Activated T-cell treated with anti-CD3 and anti-CD28 coated beads for 1 hour (primary cell): ENCODE measurements around the gene MDN1.
"Not testable (repeated sequence)": the region's sequence is repeated elsewhere in the genome, so short reads cannot be mapped to it uniquely, and the experiment has no call there.

Experiments used
- DNase-seq: peaks from one replicate; pipeline ENCODE4 v3.0.0-alpha.2; 2020; ENCODE audit warnings: low read depth

Gene MDN1

DNA sequence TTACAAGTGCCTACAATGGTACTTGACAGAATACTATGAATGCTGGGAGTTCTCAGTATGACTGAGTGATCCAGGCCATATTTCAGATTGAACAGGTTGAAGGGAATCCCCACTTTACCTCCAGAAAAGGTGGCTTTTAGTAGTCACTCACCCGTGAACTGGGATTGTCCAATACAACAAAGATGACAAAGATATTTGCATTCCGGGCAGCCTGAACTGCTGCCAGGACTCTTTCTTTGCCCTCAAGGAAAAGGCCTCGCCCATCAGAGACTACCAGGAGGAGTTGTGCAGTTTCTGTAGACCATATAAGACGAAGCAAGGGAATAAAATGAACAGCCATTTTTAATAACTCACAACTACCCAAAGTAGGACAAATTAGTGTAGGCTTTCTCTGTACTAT lies 174.7 kb downstream of the MDN1 start:
- no peak for DNase-seq

DNA sequence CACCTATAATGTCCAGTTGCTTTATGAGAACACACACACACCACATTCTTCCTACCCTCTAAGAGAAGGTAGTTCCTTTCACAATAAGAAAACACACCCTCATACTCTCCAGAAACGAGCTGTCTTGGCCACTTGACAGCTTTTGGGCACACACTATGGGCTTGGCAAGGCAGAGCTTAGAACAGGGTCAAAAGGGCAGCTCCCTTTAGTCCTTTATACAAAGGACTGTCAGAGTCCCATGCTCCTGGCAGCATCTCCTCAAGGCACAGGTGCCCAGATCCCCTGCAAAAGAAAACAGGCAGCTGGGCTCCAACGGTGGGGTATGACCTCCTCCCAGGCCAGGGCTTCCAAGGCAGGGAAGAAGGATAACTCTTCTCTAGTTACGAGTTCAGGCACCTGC lies 176.2 kb downstream of the MDN1 start:
- no peak for DNase-seq

DNA sequence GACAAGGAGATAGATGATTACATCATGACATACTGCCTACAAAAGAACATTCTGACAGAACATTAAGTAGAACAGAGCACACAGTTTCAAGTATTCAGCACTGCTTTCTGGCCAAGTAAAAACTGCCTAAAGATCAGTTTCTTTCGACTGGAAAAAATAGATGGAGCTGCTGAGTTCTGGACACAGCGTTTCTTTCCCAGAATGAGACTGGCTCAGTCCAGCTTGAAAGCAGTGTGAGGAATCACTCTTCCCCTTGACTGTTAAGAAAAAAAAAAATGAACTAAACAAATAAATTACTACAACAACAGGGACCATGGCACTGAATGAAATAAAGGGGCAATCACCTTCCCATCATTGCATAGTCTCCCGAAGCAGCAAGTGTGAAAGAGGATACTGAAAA lies 176.6 kb downstream of the MDN1 start:
- no peak for DNase-seq

DNA sequence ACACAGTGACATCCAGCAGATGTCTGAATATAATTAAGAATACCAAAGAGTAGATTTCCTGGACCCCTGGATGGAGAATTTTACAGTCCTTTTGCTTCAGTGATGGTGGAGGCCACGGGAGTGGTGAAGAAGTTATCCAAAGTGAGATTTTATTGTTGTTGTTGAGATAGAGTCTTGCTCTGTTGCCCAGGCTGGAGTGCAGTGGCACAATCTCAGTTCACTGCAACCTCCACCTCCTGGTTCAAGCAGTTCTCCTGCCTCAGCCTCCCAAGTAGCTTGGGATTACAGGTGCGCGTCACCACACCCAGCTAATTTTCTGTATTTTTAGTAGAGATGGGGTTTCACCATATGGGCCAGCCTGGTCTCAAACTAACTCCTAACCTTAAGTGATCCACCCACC lies 178.0 kb downstream of the MDN1 start:
- DNase-seq, result not testable (repeated sequence)

DNA sequence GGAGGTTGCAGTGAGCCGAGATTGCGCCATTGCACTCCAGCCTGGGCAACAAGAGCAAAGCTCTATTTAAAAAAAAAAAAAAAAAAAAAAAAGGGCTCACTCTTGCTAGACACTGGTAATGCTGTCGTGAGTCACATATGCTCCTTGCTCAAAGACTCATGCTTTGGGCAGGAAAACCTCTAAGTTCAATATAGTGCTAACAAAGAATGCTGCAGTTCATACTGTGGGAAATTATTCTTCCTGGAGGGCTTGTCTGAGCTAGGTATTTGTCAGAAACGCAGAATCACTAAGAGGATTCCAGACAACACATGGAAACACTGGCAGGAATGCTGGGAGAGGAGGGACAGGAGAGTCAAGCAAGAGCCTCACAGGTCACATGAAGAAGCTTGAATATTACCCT lies 178.8 kb downstream of the MDN1 start:
- DNase-seq, result no peak

DNA sequence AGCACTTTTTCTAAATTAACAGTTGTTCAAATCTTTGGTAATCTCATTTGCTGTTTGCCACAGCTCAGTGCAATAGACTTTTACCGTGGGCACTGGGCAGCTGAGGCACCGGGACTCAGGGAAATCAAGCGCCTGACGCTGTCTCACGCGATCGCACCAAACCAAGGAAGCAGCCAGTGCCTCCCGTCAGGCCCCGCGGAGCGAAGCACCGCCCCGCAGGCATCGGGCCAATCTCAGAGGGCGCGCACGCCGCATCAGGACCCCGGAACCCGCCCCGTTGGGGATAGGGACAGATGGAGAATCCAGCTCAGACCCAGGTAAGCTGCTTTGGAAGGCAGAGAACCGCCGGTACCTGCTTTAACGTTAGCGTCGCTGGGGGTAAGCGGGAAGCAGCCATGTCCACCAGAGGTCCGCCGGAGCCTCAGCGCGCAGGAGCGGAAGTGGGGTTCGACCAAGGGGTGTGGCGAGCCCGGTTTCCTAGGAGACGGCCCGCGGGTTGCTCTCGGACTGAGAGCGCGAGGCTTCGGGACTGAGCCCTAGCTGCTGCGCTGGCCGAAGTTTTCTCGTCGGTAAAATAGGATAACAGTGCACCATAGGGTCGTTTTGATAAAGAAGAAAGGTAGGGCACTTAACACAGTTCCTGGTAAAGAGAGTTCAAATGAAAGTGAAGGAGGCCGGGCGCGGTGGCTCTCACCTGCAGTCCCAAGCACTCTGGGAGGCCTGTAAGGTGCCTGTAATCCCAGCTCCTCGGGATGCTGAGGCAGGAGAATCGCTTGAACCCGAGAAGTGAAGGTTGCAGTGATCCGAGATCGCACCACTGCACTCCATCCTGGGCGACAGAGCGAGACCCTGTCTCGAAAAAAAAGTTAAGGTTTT lies 181.0 kb downstream of the MDN1 start, which contains the start of gene LYRM2:
Gene LYRM2 (minus strand): TSS at position 428 of the 876 bp plus-strand sequence. CDS start 31 bp downstream, at position 397.
- DNase-seq, result peak; percentile 85

DNA sequence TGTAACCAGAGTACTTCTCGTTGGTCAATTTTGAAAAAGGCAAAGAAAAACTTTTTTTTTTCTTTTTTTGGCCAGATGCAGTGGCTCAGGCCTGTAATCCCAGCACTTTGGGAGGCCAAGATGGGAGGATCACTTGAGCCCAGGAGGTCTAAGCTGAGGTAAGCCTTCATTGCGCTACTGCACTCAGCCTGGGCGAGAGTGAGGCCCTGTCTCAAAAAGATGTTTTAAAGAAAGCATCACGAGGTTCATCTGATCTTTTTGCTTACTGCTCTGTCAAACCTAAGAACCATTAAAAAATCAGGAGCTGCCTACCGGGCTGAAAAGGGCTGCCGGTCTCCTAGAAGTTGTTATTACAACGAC lies 181.7 kb downstream of the MDN1 start:
- no peak for DNase-seq

DNA sequence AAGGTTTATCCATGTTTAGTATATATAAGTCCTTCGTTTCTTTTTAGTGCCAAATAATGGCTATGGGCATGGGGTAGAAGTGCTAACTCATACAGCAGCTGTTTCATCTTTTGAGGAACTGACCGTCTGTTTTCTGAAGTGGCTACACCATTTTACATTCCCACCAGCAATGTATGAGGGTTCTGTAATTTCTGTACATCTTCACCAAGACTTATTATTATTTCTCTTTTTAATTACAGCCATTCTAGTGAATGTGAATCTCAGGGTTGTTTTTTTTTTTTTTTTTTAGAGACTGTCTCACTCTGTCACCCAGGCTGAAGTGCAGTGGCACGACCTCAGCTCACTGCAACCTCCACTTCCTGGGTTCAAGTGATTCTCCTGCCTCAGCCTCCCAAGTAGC lies 183.2 kb downstream of the MDN1 start:
- not testable (repeated sequence) for DNase-seq

DNA sequence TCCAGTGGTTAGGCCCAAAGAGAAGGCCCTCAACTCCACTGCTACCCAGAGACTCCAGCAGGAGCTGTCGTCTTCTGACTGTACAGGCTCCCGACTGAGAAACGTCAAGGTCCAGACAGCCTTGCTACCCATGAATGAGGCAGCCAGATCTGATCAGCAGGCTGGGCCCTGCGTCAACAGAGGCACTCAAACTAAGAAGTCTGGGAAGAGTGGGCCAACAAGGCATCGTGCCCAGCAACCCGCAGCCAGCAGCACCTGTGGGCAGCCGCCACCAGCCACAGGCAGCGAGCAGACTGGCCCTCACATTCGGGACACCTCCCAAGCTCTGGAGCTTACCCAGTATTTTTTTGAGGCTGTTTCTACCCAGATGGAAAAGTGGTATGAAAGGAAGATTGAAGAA lies 189.1 kb downstream of the MDN1 start:
- DNase-seq, result no peak

DNA sequence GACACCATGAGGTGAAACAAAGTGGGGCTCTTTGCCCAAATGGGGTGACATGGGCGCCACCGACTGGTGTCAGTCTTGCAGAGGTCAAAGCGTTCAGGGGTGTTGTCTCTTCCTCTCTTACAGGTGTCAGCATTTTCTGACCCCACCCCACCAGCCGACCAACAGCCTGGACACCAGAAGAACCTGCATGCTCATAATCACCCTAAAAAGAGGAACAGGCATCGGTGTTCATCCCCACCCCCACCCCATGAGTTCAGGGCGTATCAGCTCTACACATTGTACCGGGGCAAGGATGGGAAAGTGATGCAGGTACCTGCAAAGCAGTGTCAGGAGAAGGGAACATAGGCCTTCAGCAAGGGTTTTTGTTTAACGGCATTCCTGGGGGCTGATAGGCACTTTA lies 195.8 kb downstream of the MDN1 start:
- DNase-seq, result no peak

DNA sequence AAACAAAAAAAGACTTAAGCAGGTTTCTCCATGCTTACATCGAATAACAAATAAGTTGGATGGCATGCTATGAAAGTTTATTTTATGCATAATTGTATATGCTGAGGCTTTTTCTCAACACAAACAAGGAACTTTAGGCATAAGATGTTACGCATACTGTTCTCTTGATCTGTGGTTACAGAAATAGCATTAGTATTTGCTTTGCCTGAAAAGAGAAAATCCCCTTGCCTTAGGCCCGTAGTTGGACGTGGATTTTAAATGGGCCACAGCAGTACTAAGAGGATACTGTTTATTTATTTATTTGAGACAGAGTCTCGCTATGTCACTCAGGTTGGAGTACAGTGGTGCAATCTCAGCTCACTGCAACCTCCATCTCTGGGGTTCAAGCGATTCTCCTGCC lies 200.0 kb downstream of the MDN1 start:
- no peak for DNase-seq

DNA sequence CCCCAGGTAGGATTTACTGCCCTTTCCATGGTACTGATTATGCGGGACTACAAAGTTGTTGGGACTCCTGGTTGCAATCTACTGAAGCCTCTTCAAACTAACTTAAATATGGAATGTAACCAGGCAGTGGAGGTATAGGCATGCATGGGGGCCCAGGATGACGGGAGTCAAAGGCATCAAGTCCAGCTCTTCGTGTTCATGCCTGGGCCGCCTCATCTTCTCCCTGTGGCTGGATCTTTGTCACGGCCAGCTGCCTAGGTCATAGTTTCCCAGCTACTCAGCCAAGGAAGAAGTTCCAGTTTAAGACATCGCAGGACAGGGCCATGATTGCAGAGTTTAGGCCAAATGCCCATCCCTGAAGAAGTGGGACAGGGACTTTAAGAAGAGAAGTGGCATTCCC lies 201.6 kb downstream of the MDN1 start:
- no peak for DNase-seq

DNA sequence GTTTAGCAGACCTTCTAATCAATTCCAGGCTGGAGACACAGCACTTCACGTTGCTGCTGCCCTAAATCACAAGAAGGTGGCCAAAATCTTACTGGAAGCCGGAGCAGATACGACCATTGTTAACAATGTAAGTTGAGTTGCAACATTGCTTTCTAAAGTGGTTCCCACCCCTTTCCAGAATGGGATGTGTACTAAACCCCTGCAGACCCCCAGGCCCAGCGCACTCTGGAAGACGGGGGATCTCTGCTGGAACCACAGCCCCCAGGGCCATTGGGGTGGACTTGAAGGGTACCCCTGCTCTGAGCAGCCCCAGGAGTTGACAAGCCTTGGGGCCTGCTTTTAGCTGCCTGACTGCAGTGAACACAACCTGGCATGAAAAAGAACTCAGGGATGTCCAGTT lies 203.1 kb downstream of the MDN1 start:
- no peak for DNase-seq

DNA sequence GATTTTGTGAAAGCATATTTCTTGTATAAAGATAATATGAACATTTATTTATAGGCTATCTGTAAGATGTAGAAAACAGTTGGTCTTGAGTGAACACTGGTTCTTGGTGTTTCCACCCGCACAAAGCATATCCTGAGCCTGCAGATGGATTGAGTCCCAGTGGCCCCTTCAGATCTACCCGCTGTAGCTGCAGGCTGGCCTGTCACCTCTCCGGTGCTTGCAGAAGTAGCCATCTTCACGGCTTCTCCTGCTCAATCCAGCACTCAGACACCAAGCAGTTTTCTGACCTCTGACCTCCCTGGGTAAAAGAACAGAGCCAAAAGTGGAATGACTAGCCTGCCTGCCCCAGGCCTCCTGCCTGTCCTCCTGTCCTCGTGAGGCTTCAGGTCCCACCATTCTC lies 203.7 kb downstream of the MDN1 start:
- no peak for DNase-seq

DNA sequence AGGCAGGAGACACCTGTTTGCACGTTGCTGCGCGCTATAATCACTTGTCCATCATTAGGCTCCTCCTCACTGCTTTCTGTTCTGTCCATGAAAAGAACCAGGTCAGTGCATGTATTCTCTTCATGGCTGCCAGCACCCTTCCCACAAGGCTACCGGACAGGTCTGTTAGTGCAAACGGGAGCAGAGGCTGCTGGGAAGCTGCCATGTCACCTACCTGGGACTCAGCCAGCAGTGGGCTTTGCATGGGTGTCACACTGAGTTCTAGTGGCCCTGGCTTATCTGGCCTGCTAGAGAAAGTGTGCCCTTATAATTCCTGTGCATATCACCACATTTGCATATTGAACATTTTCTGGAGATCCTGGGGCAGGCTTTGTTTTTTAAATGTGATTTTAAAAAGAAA lies 205.8 kb downstream of the MDN1 start:
- no peak for DNase-seq

DNA sequence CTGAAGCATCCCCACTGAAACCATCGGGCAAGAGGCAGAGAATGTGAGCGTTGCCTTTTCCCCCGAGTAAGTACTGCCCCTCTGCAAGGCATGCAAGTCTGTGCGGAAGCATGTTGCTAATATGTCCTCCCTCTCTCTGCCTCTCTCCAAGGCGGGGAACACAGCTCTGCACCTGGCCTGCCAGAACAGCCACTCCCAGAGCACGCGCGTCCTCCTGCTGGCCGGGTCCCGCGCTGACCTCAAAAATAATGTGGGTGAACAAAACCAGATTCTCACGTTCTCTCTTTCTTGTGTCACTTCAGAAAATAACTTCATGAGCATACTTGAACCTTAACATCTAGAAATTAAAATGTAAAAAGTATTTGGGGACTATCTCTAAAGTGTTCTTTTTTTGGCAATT lies 207.5 kb downstream of the MDN1 start:
- DNase-seq, result no peak

DNA sequence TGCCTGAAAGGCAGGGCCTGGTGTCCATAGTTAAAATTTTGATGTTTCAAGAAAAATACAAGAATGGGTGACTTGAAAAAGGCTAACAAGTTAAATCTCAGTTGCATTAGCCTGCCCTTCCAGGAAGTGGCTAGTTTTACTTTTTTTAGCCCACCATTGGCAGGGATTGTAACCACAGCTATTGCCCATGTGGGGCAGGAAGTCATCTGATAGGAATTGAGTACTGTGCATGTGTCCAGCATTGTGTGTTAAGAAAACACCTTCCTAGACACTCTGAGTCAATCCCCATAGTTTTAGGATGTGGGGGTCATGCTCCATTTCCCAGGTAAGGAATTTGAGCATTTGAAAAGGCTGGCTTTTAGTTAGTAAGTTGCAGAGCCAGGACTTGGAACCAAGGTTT lies 207.9 kb downstream of the MDN1 start:
- DNase-seq, result no peak

DNA sequence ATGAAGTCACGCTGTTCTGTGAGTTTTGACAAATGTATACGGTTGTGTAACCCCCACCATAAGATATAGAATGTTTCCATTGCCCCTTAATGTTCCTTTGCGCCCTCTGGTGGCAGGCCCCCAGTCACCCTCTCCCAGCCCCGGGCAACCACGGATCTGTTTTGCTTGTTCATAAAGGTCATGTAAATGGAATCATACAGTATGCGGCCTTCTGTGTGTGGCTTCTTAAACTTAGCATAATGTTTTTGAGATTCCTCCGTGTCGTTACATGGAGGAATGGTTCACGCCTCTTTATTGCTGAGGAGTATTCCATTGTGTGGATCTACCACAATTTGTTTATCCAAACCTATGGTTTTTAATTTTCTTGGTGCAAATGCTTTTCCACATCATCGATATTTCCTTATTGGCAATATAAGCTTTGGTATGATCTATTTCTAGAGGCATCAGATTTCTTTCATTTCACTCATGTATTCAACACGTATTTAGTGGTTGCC lies 209.4 kb downstream of the MDN1 start:
- DNase-seq, result peak; percentile 81

DNA sequence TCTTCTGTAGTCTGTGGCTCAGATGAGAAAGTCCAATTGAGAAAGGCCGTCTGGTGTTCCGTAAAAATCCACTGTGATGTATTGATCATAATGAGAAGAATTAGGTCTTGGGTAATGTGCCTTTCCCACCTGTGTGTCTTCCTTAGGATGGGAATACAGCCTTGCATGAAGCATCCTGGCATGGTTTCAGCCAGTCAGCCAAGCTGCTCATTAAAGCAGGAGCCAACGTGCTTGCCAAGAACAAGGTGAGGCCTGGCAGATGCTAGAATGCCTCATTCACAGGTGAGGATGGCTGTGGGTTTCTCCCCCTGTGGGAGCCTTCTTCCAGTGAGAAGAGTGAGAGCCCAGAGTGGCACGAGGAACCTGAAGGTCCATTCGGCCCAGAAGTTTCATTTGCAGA lies 213.7 kb downstream of the MDN1 start:
- no peak for DNase-seq

DNA sequence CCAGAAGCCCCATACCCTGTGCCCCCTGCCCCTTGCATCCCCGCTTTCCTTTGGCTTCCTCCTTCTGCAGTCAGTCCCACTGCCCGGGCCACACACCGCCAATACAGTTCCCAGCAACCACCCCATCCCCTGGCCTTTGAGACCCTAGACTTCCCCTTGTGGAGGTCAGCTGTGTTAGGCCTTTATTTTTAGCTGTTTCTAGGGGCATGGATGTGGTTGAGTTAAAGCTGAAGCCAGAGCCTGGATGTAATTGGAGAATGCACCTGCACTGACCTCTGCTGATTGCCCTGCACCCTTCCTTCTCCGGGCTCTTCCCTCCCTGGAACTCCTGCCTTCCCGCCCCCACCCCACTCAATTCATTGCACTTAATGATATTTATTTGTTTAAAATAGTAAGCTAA lies 214.9 kb downstream of the MDN1 start:
- DNase-seq, result no peak

DNA sequence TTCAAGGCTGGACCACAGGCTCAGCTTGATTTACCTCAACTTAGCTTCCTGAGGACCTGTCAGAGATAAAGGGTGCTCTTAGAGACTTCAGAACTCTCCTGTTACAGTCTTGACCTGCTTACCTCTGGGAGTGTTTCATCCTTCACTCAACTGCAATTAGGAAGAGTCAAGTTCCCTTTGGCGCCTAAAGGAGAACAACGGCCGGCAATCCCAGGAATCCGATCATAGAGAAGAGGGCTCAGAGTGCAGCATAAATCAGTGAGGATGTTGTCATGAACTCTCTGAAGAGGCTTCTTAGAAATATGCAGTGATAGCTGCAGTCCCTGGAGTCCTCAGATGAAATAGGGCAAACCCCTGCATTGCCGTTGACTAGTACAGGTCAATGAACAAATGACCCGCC lies 217.4 kb downstream of the MDN1 start:
- DNase-seq, result no peak

DNA sequence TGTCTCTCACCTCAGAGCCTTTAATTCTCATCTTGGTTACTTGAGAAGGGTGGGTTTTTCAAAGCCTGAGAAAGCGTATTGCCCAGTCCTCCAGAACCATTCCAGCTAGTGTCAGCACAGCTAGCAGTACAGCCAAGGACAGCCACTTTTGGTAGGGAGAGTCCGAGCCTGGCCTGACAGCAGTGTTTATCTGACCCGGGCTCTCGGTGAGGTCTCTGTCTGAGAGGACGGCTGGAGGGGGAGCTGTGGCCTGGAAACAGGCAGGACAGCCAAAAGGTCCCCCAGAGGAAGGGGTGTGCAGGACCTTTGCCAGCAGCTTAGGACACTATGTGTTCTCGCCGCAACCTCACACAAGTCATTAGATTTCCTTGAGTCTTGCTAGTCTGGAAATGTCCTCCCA lies 219.9 kb downstream of the MDN1 start:
- no peak for DNase-seq

DNA sequence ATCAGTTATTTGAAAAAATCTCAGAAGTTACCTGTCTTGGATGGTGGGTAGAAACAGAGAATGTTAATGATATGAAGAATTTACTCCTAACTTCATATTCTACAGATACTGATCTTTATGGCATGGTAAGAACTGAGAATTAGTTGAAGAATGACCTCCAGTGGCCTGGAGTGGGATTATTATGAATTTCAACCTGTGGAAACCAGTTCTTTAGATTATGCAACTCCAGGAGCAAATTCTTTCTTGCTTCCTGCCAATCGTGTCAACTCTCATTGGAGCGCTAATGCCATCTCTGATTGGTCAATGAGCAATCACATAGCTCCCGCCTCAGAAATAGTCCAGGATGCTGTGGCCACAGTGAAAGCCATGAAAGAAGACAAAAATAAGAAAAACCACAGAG lies 221.6 kb downstream of the MDN1 start:
- no peak for DNase-seq

DNA sequence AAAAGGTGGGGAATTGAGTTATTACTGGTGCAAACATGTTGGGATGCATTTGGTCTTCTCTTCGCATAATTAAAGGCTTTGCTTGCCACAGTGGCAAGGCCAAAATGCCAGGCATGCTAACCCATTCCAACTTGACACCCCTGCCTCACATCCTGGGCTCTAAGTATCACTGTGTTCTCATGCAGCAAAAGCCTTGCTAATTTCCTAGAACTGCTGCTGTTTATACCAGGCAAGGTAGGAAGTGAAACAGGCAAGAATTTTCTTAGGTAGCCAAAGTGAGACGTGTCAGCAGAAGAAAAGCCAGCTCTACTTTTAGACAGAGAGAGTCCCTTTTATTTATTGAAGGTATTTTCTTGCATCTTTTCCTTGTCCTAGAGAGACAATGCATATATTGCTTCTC lies 222.2 kb downstream of the MDN1 start:
- no peak for DNase-seq
